ENCODE results near the gene INPP4B.

Gene INPP4B

GRCh38 chr4:142741995-142742394 is 104.1 kb downstream of the INPP4B start:
- no peak for ATAC-seq (replicated peaks)
- no peak overlapping the region for H3K27ac Mint-ChIP-seq

GRCh38 chr4:142728233-142728632 is 117.9 kb downstream of the INPP4B start:
- no peaks in the 10 kb centered on the region for H3K4me1 Mint-ChIP-seq
- H3K27me3 Mint-ChIP-seq: no peaks in the 10 kb centered on the region
- no peak for DNase-seq
- H3K27ac Mint-ChIP-seq: no peak overlapping the region
- H3K9me3 Mint-ChIP-seq: no peaks in the 10 kb centered on the region
- H3K36me3 Mint-ChIP-seq: no peaks in the 10 kb centered on the region
- no peak for ATAC-seq (replicated peaks)
- no peak overlapping the region for H3K4me3 Mint-ChIP-seq

More at GRCh38 chr4:142741995-142742394, 104.1 kb downstream of the INPP4B start:
- H3K4me1 Mint-ChIP-seq: no peaks in the 10 kb centered on the region
- H3K9me3 Mint-ChIP-seq: peaks cover 11 to 22% of the 10 kb centered on the region in 2 donors
- no peak for DNase-seq
- no peaks in the 10 kb centered on the region for H3K27me3 Mint-ChIP-seq
- no peaks in the 10 kb centered on the region for H3K36me3 Mint-ChIP-seq
- no peak overlapping the region for H3K4me3 Mint-ChIP-seq

DNA sequence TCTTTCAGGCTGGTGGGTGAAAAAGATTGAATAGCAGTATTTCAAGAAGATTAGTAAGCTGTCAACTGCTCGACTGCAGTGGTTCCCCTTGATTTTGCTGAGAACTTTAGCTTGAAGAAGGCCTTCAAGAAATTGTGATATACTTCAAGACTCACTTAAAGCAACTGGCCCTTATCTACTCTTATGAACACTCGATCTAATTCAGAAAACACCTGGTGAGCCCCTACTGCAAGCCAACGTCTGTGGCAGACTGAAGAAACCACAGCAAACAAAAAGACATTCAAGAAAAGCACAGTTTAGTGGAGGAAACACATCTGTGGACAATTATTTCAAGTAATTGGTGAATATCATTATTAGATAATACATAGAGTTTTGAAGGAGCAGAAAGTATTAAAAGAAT is 119.0 kb downstream of the INPP4B start:
- no peak overlapping the region for H3K4me3 Mint-ChIP-seq
- H3K36me3 Mint-ChIP-seq: no peaks in the 10 kb centered on the region
- DNase-seq: no peak
- H3K4me1 Mint-ChIP-seq: no peaks in the 10 kb centered on the region
- H3K9me3 Mint-ChIP-seq: no peaks in the 10 kb centered on the region
- no peak for ATAC-seq (replicated peaks)
- H3K27ac Mint-ChIP-seq: no peak overlapping the region
- no peaks in the 10 kb centered on the region for H3K27me3 Mint-ChIP-seq

DNA sequence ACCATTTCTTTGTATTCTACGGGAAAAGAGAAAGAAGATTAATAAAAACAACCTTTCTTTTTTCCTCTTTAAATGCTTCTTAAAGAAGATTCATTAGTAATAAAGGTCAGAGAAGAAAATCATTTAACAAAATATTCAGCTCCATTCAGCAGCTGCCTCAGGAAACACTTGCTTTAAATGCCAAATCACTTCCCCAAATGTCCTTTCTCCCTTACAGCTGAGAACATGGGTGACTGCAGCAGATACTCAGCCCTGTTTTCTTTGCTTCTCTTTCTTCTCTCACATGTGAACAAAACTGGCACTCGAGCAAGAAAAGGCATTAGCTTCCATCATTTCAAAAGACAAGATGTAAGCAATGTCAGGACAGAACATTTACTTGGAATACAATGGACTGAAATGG is 120.2 kb downstream of the INPP4B start:
- no peak overlapping the region for H3K27ac Mint-ChIP-seq
- H3K36me3 Mint-ChIP-seq: no peaks in the 10 kb centered on the region
- no peaks in the 10 kb centered on the region for H3K4me1 Mint-ChIP-seq
- no peak for ATAC-seq (replicated peaks)
- no peak for DNase-seq
- H3K9me3 Mint-ChIP-seq: no peaks in the 10 kb centered on the region
- no peak overlapping the region for H3K4me3 Mint-ChIP-seq
- H3K27me3 Mint-ChIP-seq: no peaks in the 10 kb centered on the region

DNA sequence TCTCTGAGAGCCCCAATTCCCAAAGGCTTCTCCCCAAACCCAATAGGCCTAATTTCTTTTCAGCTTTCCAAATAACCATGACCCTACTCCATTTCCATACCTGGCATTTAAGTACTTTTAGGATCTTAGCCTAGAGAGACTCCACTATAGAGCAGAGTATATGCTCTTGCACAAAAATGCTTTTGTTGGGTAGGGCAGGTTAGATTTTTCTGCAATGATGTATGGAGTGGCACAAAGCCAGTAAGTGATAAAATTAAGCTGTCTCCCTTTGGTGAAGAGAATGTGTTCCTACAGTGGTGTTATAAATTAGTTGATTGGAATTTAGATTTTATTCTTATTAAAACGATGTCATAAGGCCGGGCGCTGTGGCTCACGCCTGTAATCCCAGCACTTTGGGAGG is 124.9 kb downstream of the INPP4B start:
- no peak for DNase-seq
- H3K27ac Mint-ChIP-seq: no peak overlapping the region
- H3K9me3 Mint-ChIP-seq: no peaks in the 10 kb centered on the region
- H3K4me3 Mint-ChIP-seq: no peak overlapping the region
- no peaks in the 10 kb centered on the region for H3K36me3 Mint-ChIP-seq
- H3K27me3 Mint-ChIP-seq: no peaks in the 10 kb centered on the region
- H3K4me1 Mint-ChIP-seq: no peaks in the 10 kb centered on the region
- no peak for ATAC-seq (replicated peaks)

DNA sequence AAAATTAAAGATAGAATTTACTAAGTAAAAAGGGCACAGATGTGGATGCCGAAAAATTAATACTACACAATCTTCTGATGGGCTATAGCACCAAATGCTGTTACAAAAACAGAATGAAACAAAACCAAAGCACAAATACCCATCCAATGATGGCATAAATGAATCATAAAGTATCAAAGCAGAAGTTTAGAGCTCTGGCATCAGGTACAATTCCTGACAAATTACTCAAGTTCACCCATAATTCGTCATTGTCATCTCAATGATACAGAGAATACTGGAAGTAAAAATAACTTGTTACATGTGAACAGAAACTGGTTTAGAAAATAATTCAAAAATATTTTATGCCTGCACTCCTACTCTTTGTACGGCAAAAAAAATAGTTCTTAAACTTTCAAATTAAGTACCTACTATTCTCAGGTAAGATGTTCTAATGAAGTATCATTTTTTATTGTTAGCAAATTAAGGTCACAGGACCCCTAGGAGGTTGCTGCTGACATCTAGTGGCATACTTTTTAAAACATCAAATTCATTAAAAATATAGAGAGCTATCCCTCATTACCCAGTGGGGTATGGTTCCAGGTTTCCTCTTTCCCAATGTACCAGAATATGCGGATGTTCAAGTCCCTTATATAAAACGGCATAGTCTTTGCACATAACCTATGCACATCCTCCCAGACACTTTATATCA is 126.1 kb downstream of the INPP4B start:
- DNase-seq: no peak
- no peaks in the 10 kb centered on the region for H3K27me3 Mint-ChIP-seq
- ATAC-seq (replicated peaks): no peak

DNA sequence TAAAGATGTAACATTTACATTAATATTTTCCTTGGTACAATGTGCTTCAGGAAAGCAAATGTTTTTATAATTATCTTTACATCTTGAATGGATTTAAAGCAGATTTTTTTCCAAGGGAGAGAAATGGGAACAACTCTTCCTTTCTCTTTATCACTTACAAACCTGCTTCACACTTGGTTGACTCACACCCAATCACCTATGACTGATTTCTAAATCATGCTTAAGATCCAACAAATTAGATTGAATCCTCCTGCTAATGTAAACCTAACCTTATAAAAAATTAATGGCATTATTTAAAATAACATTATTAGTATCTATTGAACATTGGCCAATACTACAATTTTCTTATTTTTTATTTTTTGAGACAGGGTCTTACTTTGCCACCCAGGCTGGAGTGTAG is 127.1 kb downstream of the INPP4B start:
- Mint-ChIP-seq H3K36me3 (no peaks in the 10 kb centered on the region), H3K27me3 (no peaks in the 10 kb centered on the region), H3K4me1 (no peaks in the 10 kb centered on the region), H3K27ac (no peak overlapping the region), H3K4me3 (no peak overlapping the region), H3K9me3 (no peaks in the 10 kb centered on the region)
- DNase-seq (no peak), ATAC-seq (replicated peaks) (no peak)

More for the DNA sequence above, 126.1 kb downstream of the INPP4B start:
- no peak overlapping the region for H3K27ac Mint-ChIP-seq
- no peaks in the 10 kb centered on the region for H3K4me1 Mint-ChIP-seq
- no peaks in the 10 kb centered on the region for H3K9me3 Mint-ChIP-seq
- no peaks in the 10 kb centered on the region for H3K36me3 Mint-ChIP-seq
- H3K4me3 Mint-ChIP-seq: no peak overlapping the region

DNA sequence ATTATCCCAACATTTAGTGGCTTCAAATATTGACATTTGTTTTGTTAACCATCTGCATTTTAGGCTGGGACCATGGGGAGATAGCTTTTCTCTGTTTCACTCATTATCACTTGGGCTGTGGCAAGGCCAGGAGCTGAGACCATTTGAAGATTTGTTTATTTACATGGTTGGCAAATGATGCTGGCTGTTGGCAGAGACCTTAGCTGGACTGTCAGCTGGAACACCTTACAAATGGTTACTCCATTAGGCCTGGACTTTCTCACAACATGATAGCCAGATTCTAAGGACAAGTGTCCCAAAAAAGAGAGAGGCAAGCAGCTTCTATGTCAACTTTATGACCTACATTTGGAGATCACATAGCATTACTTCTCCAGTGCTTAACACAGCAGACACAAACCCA is 130.4 kb downstream of the INPP4B start:
- Mint-ChIP-seq H3K27ac (no peak overlapping the region), H3K4me3 (no peak overlapping the region), H3K27me3 (no peaks in the 10 kb centered on the region), H3K4me1 (no peaks in the 10 kb centered on the region), H3K9me3 (no peaks in the 10 kb centered on the region), H3K36me3 (no peaks in the 10 kb centered on the region)
- DNase-seq: no peak
- no peak for ATAC-seq (replicated peaks)

- DNase-seq (no peak), ATAC-seq (replicated peaks) (no peak)
- Mint-ChIP-seq H3K36me3 (no peaks in the 10 kb centered on the region), H3K9me3 (peaks cover 0 to 2% of the 10 kb centered on the region in 2 donors), H3K27ac (no peak overlapping the region), H3K27me3 (no peaks in the 10 kb centered on the region), H3K4me3 (no peak overlapping the region), H3K4me1 (no peaks in the 10 kb centered on the region)
These were observed 132.6 kb downstream of the INPP4B start for GRCh38 chr4:142713282-142714030.

DNA sequence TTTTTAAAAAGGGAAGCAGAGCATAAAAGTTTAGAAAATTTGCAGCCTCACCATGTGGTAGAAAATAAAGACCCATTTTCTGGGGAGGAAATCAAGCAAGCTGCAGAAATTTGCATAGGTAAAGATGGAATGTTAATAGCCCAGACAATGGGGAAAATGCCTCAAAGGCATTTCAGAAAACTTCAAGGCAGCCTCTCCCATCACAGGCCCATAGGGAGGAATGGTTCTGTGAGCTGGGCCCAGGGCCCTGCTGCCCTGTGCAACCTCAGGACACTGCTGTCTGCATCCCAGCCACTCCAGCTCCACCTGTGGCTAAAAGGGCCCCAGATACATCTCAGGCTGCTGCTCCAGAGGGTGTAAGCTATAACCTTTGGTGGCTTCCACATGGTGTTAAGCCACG is 137.9 kb downstream of the INPP4B start:
- peaks cover 5 to 9% of the 10 kb centered on the region in 2 donors for H3K9me3 Mint-ChIP-seq
- no peaks in the 10 kb centered on the region for H3K27me3 Mint-ChIP-seq
- no peaks in the 10 kb centered on the region for H3K36me3 Mint-ChIP-seq
- H3K4me3 Mint-ChIP-seq: no peak overlapping the region
- no peaks in the 10 kb centered on the region for H3K4me1 Mint-ChIP-seq
- H3K27ac Mint-ChIP-seq: no peak overlapping the region
- DNase-seq (no peak), ATAC-seq (replicated peaks) (no peak)

GRCh38 chr4:142707401-142707800 is 138.7 kb downstream of the INPP4B start:
- Mint-ChIP-seq H3K27ac (no peak overlapping the region), H3K4me1 (no peaks in the 10 kb centered on the region), H3K9me3 (peaks cover 5 to 9% of the 10 kb centered on the region in 2 donors), H3K27me3 (no peaks in the 10 kb centered on the region), H3K4me3 (no peak overlapping the region), H3K36me3 (no peaks in the 10 kb centered on the region)
- no peak for ATAC-seq (replicated peaks)
- no peak for DNase-seq

- H3K36me3 Mint-ChIP-seq: no peaks in the 10 kb centered on the region
- no peak overlapping the region for H3K27ac Mint-ChIP-seq
- DNase-seq (no peak), ATAC-seq (replicated peaks) (no peak)
- no peaks in the 10 kb centered on the region for H3K4me1 Mint-ChIP-seq
- H3K4me3 Mint-ChIP-seq: no peak overlapping the region
- peaks cover 5 to 9% of the 10 kb centered on the region in 2 donors for H3K9me3 Mint-ChIP-seq
- no peaks in the 10 kb centered on the region for H3K27me3 Mint-ChIP-seq
These were observed 139.7 kb downstream of the INPP4B start for GRCh38 chr4:142706381-142706780.

- Mint-ChIP-seq H3K4me3 (no peak overlapping the region), H3K27me3 (no peaks in the 10 kb centered on the region), H3K27ac (no peak overlapping the region), H3K4me1 (no peaks in the 10 kb centered on the region), H3K9me3 (peaks cover 5 to 9% of the 10 kb centered on the region in 2 donors), H3K36me3 (no peaks in the 10 kb centered on the region)
- DNase-seq: no peak
- no peak for ATAC-seq (replicated peaks)
These were observed 140.3 kb downstream of the INPP4B start for GRCh38 chr4:142705820-142706219.

- no peak overlapping the region for H3K4me3 Mint-ChIP-seq
- H3K36me3 Mint-ChIP-seq: no peaks in the 10 kb centered on the region
- no peaks in the 10 kb centered on the region for H3K4me1 Mint-ChIP-seq
- no peak overlapping the region for H3K27ac Mint-ChIP-seq
- peaks cover 4 to 9% of the 10 kb centered on the region in 2 donors for H3K9me3 Mint-ChIP-seq
- H3K27me3 Mint-ChIP-seq: no peaks in the 10 kb centered on the region
- ATAC-seq (replicated peaks) (no peak), DNase-seq (no peak)
These were observed 142.3 kb downstream of the INPP4B start for GRCh38 chr4:142703694-142704309.

GRCh38 chr4:142701017-142701416 is 145.1 kb downstream of the INPP4B start:
- H3K4me1 Mint-ChIP-seq: no peaks in the 10 kb centered on the region

More at GRCh38 chr4:142701017-142701416, 145.1 kb downstream of the INPP4B start:
- H3K36me3 Mint-ChIP-seq: no peaks in the 10 kb centered on the region
- ATAC-seq (replicated peaks) (no peak), DNase-seq (no peak)
- H3K9me3 Mint-ChIP-seq: no peaks in the 10 kb centered on the region
- no peak overlapping the region for H3K4me3 Mint-ChIP-seq
- no peak overlapping the region for H3K27ac Mint-ChIP-seq
- H3K27me3 Mint-ChIP-seq: no peaks in the 10 kb centered on the region
